Esophagus squamous epithelium (tissue), 5 donors: ENCODE data around the gene CINP. TPM values are rescaled to one million over a fixed set of nuclear protein-coding genes. Genes with fewer than 3 reads are reported as not detected.
"Not testable (repeated sequence)": the region's sequence is repeated elsewhere in the genome, so short reads cannot be mapped to it uniquely, and the experiment has no call there.

Source experiments
- DNase-seq: peaks from one replicate; lab custom pipeline; 2025; lab: John Stamatoyannopoulos, UW
- H3K27ac ChIP-seq, 4 donors: fragments of 200-600 bp; sonication (generic); one replicate each; pipeline ENCODE4 v1.5.1; 2016 to 2019; ENCODE audit warnings: mild to moderate bottlenecking in 1 of 4
- H3K27me3 ChIP-seq, 4 donors: fragments of 200-600 bp; sonication (generic); 1 replicate in 3 of 4; 2 replicates in 1 of 4; pipeline versions ENCODE4 v1.5.1 to v1.6.0; 2017 to 2021; ENCODE audit warnings: antibody characterized with exemption in 1 of 4
- H3K36me3 ChIP-seq, 3 donors: fragments of 200-600 bp; sonication (generic); one replicate each; pipeline ENCODE4 v1.5.1; 2016 to 2019
- H3K4me1 ChIP-seq, 3 donors: fragments of 200-600 bp; sonication (generic); one replicate each; pipeline ENCODE4 v1.5.1; 2017 to 2019
- H3K4me3 ChIP-seq, 4 donors: fragments of 200-600 bp; sonication (generic); 1 replicate in 3 of 4; 2 replicates in 1 of 4; pipeline ENCODE4 v1.5.1; 2016 to 2019; ENCODE audit warnings: mild to moderate bottlenecking in 2 of 4, moderate library complexity in 1 of 4
- H3K9me3 ChIP-seq, 3 donors: fragments of 200-600 bp; sonication (generic); one replicate each; pipeline ENCODE4 v1.5.1; 2016 to 2019
- POLR2A ChIP-seq, 4 donors: fragments of 450-650 bp; IDR thresholded peaks; one replicate each; pipeline ENCODE4 v1.6.1; 2017; ENCODE audit warnings: antibody characterized with exemption in 4 of 4, mild to moderate bottlenecking in 4 of 4, moderate library complexity in 3 of 4
- WGBS, 2 donors: methylation state at CpG; one replicate each; pipeline ENCODE4 v1.1.5; 2018; 5-methylcytosine and 5-hydroxymethylcytosine counted together
- intact Hi-C: fragments of 100-400 bp; cut with DNase I; formaldehyde crosslinking; loops from one replicate; pipeline ENCODE4 v1.15.0; 2022
- total RNA-seq, 4 donors: library from RNA; depleted of rRNA; stranded (reverse); fragments of >200 nt; gene quantifications; one replicate each; pipeline ENCODE4 v1.1.0, GENCODE V29; 2016
- TF ChIP-seq, protein P1 (sequence below), 6 experiments: fragments of 450-650 bp in 4 of 6; fragments of 200-600 bp in 2 of 6; sonication (generic) in 2 of 6; IDR thresholded peaks; one replicate each; pipeline ENCODE4 v1.5.1; 2016 to 2019; ENCODE audit warnings: antibody characterized with exemption in 6 of 6, mild to moderate bottlenecking in 4 of 6, moderate library complexity in 4 of 6
- donor health status: DM: yes; HTN: yes; CAD: no.

Gene CINP
- total RNA-seq, 4 donors from 2014 or later, result 23.2 to 42.4 (median 38.0) TPM

DNA sequence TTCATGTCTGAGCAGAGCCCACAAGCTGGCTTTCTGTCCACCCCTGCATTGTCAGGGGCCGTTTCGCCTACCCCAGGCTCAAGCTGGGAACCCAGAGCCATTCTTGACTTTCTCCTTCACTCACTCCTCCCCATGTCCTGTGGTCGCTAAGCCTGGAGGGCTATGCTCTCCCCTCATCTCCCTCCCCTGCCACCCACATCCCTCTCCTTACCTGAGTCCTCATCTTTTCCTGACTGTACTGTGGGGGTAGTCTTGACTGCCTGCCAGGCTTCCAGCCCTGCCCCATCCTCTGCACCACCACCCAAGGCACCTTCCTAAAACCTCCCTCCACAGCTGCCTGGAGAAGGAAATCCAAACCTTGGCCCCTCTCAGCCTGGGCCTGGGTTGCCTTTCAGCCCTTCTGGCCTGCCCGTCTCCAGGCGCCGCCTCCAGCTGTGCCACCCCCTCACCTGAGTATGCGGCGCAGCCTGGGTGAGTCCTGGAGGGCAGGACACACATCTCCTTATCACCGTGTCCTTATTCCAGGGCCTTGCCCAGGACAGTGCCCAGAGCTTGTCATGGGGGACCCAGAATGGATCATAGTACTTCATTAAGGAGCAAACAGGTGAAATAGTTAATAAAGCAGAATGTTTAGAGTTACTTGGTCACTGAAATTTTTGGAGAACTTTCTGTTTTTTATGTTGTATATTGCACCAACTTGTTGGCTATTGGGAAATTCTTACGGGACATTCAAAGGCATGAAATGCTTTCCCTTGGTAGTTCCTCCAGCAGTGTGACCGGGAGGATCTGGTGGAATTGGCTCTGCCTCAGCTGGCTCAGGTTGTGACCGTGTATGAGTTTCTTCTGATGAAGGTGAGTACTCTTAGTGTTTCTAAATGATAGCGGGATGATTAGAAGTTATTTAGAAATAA is 28.6 kb downstream of the CINP start:
- Histone ChIP-seq H3K36me3 (peaks cover 0 to 76% (median 9%) of the 10 kb centered on the region in 3 donors), H3K4me1 (peaks cover 0 to 8% (median 0%) of the 10 kb centered on the region in 3 donors)

DNA sequence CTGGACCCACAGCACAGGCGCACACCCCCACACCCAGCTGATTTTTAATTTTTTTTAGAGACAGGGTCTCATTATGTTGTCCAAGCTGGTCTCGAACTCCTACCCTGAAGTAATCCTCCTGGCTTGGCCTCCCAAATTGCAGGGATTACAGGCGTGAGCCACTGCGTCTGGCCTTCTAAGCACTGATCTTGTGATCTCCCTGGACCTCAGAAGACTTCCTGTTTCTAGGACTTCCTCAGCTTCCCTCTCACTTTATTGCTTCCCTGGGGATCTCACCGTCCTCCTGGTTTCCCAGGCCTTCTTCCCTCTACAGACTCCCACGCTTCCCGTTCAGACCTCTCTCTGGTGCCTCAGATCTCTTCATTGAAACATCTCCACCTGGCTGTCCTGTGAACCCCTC is 29.3 kb downstream of the CINP start:
- peaks cover 0 to 71% (median 9%) of the 10 kb centered on the region in 3 donors for H3K36me3 ChIP-seq
- no peak for DNase-seq
- intact Hi-C loops, result loop anchor here (10.0 kb wide), 1 partner anchor 171 kb away; the partner anchor contains the start of gene ANKRD9
- H3K9me3 ChIP-seq, result no peaks in the 10 kb centered on the region
- 80 to 83% methylated on average over 7 of the region's 7 CpGs for WGBS, 2 donors
- H3K4me3 ChIP-seq, result no peak overlapping the region
- no peaks in the 10 kb centered on the region for H3K27me3 ChIP-seq
- no peak for TF ChIP-seq POLR2A (IDR thresholded peaks at IDR 0.05)
- TF ChIP-seq, protein P1, sequence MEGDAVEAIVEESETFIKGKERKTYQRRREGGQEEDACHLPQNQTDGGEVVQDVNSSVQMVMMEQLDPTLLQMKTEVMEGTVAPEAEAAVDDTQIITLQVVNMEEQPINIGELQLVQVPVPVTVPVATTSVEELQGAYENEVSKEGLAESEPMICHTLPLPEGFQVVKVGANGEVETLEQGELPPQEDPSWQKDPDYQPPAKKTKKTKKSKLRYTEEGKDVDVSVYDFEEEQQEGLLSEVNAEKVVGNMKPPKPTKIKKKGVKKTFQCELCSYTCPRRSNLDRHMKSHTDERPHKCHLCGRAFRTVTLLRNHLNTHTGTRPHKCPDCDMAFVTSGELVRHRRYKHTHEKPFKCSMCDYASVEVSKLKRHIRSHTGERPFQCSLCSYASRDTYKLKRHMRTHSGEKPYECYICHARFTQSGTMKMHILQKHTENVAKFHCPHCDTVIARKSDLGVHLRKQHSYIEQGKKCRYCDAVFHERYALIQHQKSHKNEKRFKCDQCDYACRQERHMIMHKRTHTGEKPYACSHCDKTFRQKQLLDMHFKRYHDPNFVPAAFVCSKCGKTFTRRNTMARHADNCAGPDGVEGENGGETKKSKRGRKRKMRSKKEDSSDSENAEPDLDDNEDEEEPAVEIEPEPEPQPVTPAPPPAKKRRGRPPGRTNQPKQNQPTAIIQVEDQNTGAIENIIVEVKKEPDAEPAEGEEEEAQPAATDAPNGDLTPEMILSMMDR (IDR thresholded peaks at IDR 0.05), result no peak
- peaks cover 0 to 8% (median 0%) of the 10 kb centered on the region in 3 donors for H3K4me1 ChIP-seq
- H3K27ac ChIP-seq, result no peak overlapping the region

More for the DNA sequence above, 28.6 kb downstream of the CINP start:
- H3K27ac ChIP-seq, result no peak overlapping the region
- TF ChIP-seq, protein P1 (IDR thresholded peaks at IDR 0.05), result no peak
- TF ChIP-seq POLR2A (IDR thresholded peaks at IDR 0.05), result no peak
- H3K27me3 ChIP-seq, result no peaks in the 10 kb centered on the region
- intact Hi-C loops, result loop anchor here (10.0 kb wide), 1 partner anchor 171 kb away; the partner anchor contains the start of gene ANKRD9
- H3K9me3 ChIP-seq, result no peaks in the 10 kb centered on the region
- DNase-seq, result no peak
- H3K4me3 ChIP-seq, result no peak overlapping the region
- 86 to 88% methylated on average over 8 to 12 of the region's 13 CpGs for WGBS, 2 donors

DNA sequence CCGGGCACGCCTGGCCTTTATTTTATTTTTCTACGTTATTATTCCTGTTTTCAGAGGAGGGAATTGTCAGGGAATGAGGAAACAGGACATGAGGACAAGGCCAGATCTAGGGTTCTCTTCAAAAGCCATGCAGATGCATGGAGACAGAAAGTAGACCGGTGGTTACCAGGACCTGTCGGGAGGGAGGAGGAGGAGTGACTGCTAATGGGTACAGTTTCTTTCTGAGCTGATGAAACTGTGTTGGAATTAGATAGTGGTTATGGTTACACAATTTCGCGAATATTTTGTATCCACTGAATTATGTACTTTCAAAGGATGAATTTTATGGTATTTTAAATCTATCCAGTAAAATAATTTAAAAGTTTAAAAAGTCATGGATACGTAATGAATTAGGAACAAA is 31.9 kb downstream of the CINP start:
- Histone ChIP-seq H3K27me3 (no peaks in the 10 kb centered on the region), H3K9me3 (no peaks in the 10 kb centered on the region), H3K4me1 (peaks cover 0 to 3% (median 0%) of the 10 kb centered on the region in 3 donors), H3K36me3 (peaks cover 0 to 59% (median 0%) of the 10 kb centered on the region in 3 donors), H3K4me3 (no peak overlapping the region), H3K27ac (no peak overlapping the region)
- WGBS, 2 donors, result 92% methylated on average over 8 of the region's 8 CpGs
- DNase-seq, result no peak
- TF ChIP-seq, protein P1 (IDR thresholded peaks at IDR 0.05), result no peak
- TF ChIP-seq POLR2A (IDR thresholded peaks at IDR 0.05), result no peak
- intact Hi-C loops, result loop anchor here (10.0 kb wide), 1 partner anchor 174 kb away; the partner anchor contains the start of gene ANKRD9

DNA sequence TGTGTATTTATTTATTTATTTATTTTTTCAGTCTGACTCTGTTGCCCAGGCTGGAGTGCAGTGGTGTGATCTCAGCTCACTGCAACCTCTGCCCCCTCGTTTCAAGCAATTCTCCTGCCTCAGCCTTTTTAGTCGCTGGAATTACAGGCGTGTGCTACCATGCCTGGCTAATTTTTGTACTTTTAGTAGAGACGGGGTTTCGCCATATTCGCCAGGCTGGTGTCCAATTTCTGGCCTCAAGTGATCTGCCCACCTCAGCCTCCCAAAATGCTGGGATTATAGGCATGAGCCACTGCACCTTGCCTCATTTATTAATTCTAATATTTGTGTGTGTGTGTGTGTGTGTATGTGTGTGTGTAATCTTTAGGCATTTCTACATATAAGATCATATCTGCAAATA is 33.3 kb downstream of the CINP start:
- peaks cover 0 to 50% (median 0%) of the 10 kb centered on the region in 3 donors for H3K36me3 ChIP-seq
- H3K27me3 ChIP-seq, intact Hi-C loops, H3K27ac ChIP-seq, DNase-seq, H3K4me1 ChIP-seq, H3K9me3 ChIP-seq, H3K4me3 ChIP-seq: not testable (repeated sequence)
- 79 to 83% methylated on average over 6 of the region's 6 CpGs for WGBS, 2 donors

DNA sequence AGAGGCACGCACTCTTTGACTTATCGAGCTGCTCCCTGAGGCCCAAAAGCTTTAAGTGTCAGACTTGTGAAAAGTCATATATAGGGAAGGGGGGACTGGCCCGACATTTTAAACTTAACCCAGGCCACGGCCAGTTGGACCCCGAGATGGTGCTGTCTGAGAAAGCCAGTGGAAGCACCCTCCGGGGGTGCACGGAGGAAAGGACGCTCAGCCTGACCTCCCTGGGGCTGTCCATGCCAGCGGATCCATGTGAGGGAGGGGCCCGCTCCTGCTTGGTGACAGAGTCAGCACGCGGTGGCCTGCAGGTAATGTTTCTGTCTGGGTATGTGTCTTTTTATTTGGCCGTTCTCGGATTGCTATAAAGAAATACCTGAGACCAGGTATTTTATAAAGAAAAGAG is 36.1 kb downstream of the CINP start:
- Histone ChIP-seq H3K9me3 (no peaks in the 10 kb centered on the region), H3K4me1 (peaks cover 0 to 11% (median 0%) of the 10 kb centered on the region in 3 donors), H3K36me3 (peaks cover 0 to 22% (median 0%) of the 10 kb centered on the region in 3 donors), H3K27ac (no peak overlapping the region), H3K4me3 (no peak overlapping the region), H3K27me3 (no peaks in the 10 kb centered on the region)
- 90 to 96% methylated on average over 9 of the region's 14 CpGs for WGBS, 2 donors
- TF ChIP-seq, protein P1 (IDR thresholded peaks at IDR 0.05), result no peak
- no peak for TF ChIP-seq POLR2A (IDR thresholded peaks at IDR 0.05)
- intact Hi-C loops, result no loop called here
- no peak for DNase-seq
